ENCODE measurements around the gene THAP12. TPM values are rescaled to one million over a fixed set of nuclear protein-coding genes. Genes with fewer than 3 reads are reported as not detected.
"Not testable (repeated sequence)": the region's sequence is repeated elsewhere in the genome, so short reads cannot be mapped to it uniquely, and the experiment has no call there.

Gene THAP12
- total RNA-seq, 1 donor from 2014 or later: 32.2 TPM

GRCh38 chr11:76419896-76420295 is 39.0 kb upstream of the THAP12 start:
- Mint-ChIP-seq H3K27ac (ENCODE audit: unreplicated experiment) (no peak overlapping the region), H3K4me3 (ENCODE audit: unreplicated experiment) (no peak overlapping the region), H3K27me3 (ENCODE audit: unreplicated experiment) (no peaks in the 10 kb centered on the region), H3K4me1 (ENCODE audit: low read depth, unreplicated experiment) (no peaks in the 10 kb centered on the region), H3K36me3 (ENCODE audit: unreplicated experiment) (no peaks in the 10 kb centered on the region), H3K9me3 (ENCODE audit: unreplicated experiment) (peaks cover 2% of the 10 kb centered on the region)
- DNase-seq: no peak
- peak; percentile 12 for TF ChIP-seq CTCF (IDR thresholded peaks at IDR 0.05; ENCODE audit: partially characterized antibody, unreplicated experiment)

GRCh38 chr11:76415073-76415472 is 34.1 kb upstream of the THAP12 start:
- Mint-ChIP-seq H3K4me3 (ENCODE audit: unreplicated experiment) (no peak overlapping the region), H3K4me1 (ENCODE audit: low read depth, unreplicated experiment) (no peaks in the 10 kb centered on the region), H3K27ac (ENCODE audit: unreplicated experiment) (no peak overlapping the region), H3K9me3 (ENCODE audit: unreplicated experiment) (peaks cover 2% of the 10 kb centered on the region), H3K27me3 (ENCODE audit: unreplicated experiment) (no peaks in the 10 kb centered on the region), H3K36me3 (ENCODE audit: unreplicated experiment) (no peaks in the 10 kb centered on the region)
- no peak for TF ChIP-seq CTCF (IDR thresholded peaks at IDR 0.05; ENCODE audit: partially characterized antibody, unreplicated experiment)
- no peak for DNase-seq

- H3K27me3 Mint-ChIP-seq (ENCODE audit: unreplicated experiment): no peaks in the 10 kb centered on the region
- no peak for TF ChIP-seq CTCF (IDR thresholded peaks at IDR 0.05; ENCODE audit: partially characterized antibody, unreplicated experiment)
- no peaks in the 10 kb centered on the region for H3K36me3 Mint-ChIP-seq (ENCODE audit: unreplicated experiment)
- H3K9me3 Mint-ChIP-seq (ENCODE audit: unreplicated experiment): no peaks in the 10 kb centered on the region
- H3K4me3 Mint-ChIP-seq (ENCODE audit: unreplicated experiment): no peak overlapping the region
- DNase-seq: no peak
- peaks cover 5% of the 10 kb centered on the region for H3K4me1 Mint-ChIP-seq (ENCODE audit: low read depth, unreplicated experiment)
- no peak overlapping the region for H3K27ac Mint-ChIP-seq (ENCODE audit: unreplicated experiment)
These were observed 30.0 kb upstream of the THAP12 start for GRCh38 chr11:76410851-76411357.

GRCh38 chr11:76408171-76408965 is 27.4 kb upstream of the THAP12 start:
- no peak for TF ChIP-seq CTCF (IDR thresholded peaks at IDR 0.05; ENCODE audit: partially characterized antibody, unreplicated experiment)
- Mint-ChIP-seq H3K27me3 (ENCODE audit: unreplicated experiment) (no peaks in the 10 kb centered on the region), H3K9me3 (ENCODE audit: unreplicated experiment) (no peaks in the 10 kb centered on the region), H3K36me3 (ENCODE audit: unreplicated experiment) (no peaks in the 10 kb centered on the region), H3K4me3 (ENCODE audit: unreplicated experiment) (no peak overlapping the region), H3K27ac (ENCODE audit: unreplicated experiment) (peak overlapping the region; percentile 63), H3K4me1 (ENCODE audit: low read depth, unreplicated experiment) (peaks cover 5% of the 10 kb centered on the region)
- no peak for DNase-seq

- no peak overlapping the region for H3K4me3 Mint-ChIP-seq (ENCODE audit: unreplicated experiment)
- no peaks in the 10 kb centered on the region for H3K27me3 Mint-ChIP-seq (ENCODE audit: unreplicated experiment)
- H3K9me3 Mint-ChIP-seq (ENCODE audit: unreplicated experiment): no peaks in the 10 kb centered on the region
- no peak for DNase-seq
- no peak for TF ChIP-seq CTCF (IDR thresholded peaks at IDR 0.05; ENCODE audit: partially characterized antibody, unreplicated experiment)
- no peak overlapping the region for H3K27ac Mint-ChIP-seq (ENCODE audit: unreplicated experiment)
- H3K36me3 Mint-ChIP-seq (ENCODE audit: unreplicated experiment): no peaks in the 10 kb centered on the region
- peaks cover 5% of the 10 kb centered on the region for H3K4me1 Mint-ChIP-seq (ENCODE audit: low read depth, unreplicated experiment)
These were observed 25.4 kb upstream of the THAP12 start for GRCh38 chr11:76406359-76406758.

GRCh38 chr11:76401484-76401883 is 20.6 kb upstream of the THAP12 start:
- H3K36me3 Mint-ChIP-seq (ENCODE audit: unreplicated experiment); DNase-seq; H3K27ac Mint-ChIP-seq (ENCODE audit: unreplicated experiment); H3K4me3 Mint-ChIP-seq (ENCODE audit: unreplicated experiment); H3K27me3 Mint-ChIP-seq (ENCODE audit: unreplicated experiment); H3K9me3 Mint-ChIP-seq (ENCODE audit: unreplicated experiment); H3K4me1 Mint-ChIP-seq (ENCODE audit: low read depth, unreplicated experiment): not testable (repeated sequence)

Measured in glutamatergic neuron (in vitro differentiated cells).